ENCODE results near the gene DSN1.
A peak's percentile ranks its signal among the peaks of the same experiment; 100 is the strongest.
"Not testable (repeated sequence)": the region's sequence is repeated elsewhere in the genome, so short reads cannot be mapped to it uniquely, and the experiment has no call there.

DSN1 gene, protein sequence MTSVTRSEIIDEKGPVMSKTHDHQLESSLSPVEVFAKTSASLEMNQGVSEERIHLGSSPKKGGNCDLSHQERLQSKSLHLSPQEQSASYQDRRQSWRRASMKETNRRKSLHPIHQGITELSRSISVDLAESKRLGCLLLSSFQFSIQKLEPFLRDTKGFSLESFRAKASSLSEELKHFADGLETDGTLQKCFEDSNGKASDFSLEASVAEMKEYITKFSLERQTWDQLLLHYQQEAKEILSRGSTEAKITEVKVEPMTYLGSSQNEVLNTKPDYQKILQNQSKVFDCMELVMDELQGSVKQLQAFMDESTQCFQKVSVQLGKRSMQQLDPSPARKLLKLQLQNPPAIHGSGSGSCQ

DNA sequence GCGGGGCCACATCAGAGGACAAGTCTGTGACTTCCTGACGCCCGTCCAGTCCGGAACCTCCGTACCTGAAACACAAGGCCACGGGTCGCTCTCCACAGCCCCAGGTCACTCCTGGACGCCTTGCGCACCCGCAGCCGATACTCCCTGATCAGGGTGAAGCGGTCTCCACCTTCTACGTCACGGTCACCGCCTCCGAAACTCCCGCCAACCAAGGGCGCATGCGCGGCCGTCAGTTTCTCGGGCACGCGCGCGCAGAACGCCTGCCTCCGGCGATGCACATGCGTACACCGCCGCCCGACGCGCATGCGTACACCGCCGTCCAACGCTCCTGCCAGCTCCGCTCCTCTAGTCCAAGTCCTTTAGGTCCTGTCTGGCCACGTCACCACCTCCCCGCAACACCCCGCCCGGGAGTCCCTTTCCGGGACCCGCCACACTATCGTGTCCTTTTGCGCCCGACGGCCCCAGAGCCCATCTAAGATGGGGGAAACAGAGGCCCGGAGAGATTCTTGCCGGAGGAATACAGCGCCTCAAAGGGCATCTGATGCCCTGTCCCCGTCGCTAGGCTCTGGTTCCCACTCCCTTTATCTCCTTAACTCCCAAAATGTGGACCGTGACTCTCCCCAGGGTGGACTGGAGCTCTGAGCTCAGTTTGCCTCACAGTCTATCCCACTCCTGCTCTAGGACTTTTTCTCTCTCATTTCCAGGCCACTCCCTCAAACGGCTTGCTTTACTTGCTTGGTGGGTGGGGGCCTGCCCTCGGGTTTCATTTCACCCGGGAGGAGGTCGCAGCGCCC lies at the start of gene DSN1:
Gene DSN1, minus strand, starts transcription at position 167 of the 794 bp plus-strand sequence. CDS start 2,305 bp downstream, outside the sequence.
- DNase-seq (ENCODE audit: low spot score): peak; percentile 99

DNA sequence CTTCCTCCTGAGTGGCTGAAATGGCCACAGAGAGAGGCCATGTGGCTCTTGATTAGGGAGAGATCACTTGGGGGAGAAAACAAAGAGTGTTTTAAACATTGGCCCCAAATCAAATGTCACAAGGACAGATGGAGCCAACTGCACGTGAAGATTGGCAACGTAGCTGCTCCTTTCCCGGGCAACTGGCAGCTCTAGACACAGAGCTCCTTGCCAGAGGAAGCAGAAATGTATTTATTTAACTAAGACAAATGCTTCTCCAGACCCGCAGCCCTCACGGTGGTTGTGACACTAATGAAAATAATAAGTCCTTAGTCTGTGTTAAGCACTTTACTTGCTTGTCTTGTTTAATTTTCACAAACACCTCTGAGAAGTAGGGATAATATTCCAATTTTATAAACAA lies 49.6 kb upstream of the DSN1 start:
- no peak for DNase-seq (ENCODE audit: low spot score)

DNA sequence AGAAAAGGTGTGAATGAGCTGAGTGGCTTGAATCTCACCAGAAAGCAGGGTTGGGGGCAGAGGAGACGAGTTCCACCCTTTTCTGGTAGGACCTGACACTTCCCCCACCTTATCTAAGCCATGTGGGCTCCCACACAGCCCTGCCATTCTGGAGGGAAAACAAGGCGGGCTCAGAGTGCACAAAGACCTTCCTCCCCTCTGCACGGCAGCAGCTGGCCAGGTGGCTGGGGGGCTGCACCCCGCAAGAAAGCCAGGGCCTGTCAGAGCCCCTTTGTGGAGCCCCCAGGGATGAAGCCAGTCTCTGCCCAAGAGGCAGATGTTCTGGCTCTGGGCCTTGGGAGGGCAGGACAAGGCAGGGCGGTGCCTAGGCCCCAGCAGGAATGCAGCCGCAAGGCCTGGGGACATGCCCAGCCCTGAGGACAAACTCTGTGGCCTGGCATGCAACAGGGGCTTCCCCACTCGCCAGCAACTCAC lies 48.4 kb upstream of the DSN1 start:
- no peak for DNase-seq (ENCODE audit: low spot score)

DNA sequence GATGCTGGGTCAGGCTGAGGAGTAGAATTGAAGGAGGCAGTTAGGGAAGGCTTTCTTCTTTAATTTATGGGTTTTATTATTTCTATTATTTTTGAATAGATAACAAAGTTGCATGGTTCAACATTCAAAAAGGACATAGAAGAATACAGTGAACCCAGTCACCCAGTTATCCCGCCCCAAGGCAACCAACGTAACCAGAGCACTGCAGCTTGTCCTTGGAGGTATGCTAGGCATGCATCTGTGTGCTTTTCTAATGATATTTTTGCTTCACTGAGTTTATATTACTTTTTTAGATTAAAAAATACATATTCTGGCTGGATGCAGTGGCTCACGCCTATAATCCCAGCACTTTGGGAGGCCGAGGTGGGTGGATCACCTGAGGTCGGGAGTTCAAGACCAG lies 47.4 kb upstream of the DSN1 start:
- DNase-seq (ENCODE audit: low spot score): peak; percentile 46

DNA sequence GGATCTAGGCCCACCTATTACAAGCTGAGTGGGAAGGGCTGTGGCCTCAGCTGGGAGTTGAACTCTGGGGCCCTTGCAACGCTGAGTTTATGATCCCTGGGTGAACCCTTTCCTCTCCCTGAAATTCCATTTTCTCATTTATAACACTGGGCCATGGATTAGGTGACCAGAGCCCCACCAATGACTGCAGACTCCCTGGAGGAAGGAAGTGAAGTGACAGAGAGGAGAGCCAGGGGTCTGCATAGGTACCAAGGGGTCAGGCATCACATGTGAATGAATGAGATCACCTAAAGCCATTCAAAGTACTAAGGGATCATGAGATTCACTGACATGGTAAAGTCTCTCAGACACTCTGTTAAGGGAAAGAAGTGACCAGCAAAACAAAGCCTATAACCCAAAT lies 46.5 kb upstream of the DSN1 start:
- no peak for DNase-seq (ENCODE audit: low spot score)

DNA sequence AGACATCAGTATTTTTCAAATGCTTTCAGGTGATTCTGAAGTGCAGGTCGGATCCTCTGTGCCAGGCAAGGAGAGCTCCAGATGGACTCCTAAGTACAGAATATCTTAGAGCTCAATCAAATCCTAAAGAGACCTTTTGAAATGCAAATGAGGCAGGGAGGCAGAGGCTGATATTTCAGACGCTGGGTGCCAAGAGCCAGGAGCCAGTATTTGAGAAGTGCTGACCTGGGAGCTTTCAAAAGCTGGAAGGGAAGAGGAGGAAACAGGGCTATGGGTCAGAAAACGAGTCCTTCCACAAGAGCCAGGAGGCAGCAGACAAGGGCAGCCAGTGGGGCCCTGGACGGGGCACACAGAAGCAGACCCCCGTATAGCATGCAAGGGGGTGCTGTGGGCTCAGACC lies 46.1 kb upstream of the DSN1 start:
- DNase-seq (ENCODE audit: low spot score): no peak

DNA sequence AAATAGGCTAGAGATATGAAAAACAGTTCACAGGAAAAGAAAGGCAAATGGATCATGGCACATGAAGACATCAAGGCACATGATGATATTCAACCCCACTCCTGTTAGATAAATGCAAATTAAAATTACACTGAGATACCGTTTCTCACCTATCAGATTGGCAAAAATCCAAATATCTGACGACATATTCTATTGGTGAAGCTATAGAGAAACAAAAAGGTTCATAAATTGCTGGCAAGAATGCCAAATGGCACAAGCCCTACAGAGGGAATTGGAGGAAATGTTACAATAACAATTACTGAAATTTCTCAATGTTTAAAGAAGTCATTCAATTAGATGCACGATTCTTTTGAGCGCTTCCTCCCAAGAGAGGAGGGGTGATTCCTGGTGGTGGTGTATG lies 45.3 kb upstream of the DSN1 start:
- DNase-seq (ENCODE audit: low spot score): no peak

DNA sequence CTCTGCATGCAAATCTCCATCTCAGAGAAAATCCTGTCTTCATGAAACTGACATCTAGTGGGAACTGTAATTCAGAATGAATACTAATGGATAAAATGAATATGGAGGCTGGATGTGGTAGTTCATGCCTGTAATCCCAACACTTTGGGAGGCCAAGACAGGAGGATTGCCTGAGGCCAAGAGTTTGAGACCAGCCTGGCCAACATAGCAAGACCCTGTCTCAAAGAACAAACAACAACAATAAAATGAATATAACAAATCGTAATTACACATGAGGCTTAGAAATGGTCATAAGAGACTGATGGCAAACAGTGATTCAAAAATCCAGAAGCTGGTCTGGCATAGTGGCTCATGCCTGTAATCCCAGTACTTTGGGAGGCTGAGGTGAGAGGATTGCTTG lies 44.6 kb upstream of the DSN1 start:
- DNase-seq (ENCODE audit: low spot score): no peak

DNA sequence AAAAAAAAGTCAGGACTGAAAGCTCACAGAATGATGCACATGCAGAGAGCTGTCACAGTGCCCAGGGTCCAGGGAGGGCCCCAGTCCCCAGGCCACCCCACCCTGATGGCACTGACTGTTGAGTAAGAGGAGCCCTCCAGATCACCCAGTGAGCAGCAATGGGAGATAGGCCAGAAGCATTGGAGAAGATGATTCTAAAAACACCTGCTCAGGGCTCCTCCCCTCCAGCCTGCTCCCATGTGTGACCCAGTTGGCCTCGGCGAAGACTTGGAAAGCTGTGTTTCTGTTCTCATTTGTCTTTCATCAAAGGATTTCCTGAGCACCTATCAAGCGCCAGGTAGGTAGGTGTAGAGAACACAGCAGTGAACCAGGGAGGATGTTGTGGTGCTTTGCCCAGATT lies 43.9 kb upstream of the DSN1 start:
- no peak for DNase-seq (ENCODE audit: low spot score)

DNA sequence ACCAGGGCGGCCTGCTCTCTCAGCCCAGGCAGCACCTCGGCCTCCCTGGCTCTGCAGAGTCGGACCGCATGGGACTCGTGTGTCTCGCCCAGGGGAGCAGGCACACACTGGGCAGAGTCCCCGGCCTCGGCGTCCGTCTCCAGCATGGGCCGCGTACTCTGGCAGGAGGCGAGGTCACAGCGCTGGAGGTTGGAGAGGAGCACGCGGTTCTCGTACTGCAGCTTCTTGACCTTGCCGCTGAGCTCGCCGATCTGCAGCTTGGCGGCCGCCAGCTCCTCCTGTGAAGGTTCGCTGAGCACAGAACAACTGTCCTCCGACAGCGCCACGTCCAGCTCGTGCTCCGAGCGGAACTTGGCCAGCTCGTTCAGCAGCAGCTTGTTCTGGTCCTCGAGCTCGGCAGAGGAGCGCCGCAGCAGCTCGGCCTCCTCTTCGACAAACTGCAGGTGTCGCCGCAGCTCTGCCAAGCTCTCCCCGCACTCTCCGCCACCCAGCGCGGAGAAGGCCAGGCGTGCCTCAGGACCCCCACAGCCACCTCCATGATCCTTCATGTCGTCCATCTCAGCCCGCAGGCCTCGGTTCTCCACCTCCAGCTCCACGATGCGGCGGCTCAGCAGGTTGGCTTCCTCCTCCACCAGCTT lies 42.0 kb upstream of the DSN1 start:
- no peak for DNase-seq (ENCODE audit: low spot score)

DNA sequence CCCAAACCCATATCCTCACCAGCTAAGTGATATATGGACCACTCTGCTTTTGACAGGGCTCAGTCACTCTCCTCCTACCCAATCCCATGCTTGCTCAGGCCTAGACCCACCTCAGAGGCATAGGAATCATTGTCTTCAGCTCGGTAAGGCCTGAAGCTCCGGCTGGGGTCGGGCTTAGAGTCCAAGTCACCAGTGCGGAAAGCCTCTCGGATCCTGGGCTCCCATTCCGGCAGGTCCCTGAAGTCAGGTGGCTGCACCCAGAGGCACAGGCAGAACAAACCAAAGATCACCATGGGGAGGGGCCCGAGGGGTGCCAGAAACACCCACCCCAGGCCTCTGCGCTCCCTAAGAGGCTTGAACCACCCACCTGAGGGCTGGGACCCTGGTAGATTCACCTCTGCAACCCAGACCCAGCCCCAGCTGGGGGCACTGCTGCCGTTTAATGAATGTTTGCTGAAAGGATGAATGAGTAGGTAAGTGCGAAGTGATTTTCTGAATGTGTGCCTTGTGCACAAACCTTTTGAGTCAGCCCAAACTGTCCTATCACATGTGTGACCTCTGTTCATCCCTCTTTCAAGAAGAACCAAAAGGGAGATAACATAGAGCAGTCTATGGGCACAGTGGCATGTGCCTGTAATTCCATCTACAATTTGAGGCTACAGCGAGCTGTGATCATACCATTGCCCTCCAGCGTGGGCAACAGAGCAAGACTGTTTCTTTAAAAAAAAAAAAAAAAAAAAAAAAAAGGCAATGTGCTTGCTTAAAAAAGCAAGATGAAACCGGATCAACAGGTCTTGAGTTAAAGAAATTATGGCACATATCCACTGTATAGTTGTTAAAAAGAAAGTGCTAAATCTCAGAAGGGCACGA lies 39.3 kb upstream of the DSN1 start:
- DNase-seq (ENCODE audit: low spot score): no peak

DNA sequence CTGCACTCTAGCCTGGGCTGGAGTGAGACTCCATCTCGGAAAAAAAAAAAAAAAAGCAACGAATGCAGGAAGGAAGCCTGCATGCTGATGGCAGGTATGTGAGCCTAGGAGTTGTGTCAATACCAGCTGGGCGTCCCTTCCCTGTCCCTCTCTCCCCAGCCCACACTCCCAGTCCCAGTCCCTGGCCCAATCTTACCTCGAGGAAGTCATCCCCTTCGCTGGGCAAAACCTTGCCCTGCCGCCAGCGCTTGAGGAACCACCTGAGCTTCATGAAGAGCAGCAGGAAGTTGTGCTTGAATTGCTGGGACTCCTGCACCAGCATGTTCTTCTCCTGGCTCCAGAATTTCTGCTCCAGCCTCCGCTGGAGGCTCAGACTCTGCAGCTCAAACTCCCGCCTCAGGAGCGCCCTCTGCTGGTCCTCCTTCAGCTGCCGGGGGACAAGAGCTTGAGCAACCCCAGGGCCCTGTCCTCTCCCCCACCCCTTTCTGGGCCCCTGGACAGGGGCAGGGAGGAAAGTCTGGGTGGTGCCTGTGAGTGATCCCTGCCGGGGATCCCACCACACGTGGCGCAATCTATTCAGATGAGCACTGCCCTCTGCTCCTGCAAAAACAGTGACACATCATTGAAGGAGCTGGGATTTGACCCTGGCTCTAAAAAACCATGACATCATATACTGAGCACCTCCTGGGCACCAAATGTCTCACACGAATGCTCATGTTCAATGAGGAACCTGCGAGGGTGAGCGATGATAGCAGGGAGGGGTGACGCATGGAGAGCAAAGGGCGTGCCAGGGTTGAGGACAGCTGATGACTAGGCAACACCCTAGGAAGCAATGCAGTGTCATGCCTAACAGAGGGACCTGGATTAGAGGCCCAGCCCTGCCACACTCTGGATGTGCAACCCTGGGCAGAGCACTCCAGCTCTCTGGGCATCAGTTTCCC lies 35.0 kb upstream of the DSN1 start:
- DNase-seq (ENCODE audit: low spot score): peak; percentile 94

DNA sequence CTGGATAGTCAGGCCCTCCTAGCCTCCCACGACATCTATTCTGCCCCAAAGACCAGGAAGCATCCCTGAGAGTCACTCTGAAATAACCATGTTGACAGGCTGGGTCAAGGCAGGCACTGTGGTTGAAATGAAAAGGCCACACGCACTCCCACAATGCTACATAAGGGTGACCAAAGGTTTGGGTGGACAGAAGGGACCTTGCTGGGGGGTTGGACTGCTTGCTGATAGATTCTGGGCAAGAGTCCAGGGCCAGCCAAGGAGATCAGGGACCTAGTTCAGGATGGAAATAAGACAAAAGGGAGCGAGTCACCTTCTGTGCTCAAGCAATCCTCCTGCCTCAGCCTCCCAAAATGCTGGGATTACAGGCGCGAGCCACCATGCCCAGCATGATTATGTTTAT lies 32.5 kb upstream of the DSN1 start:
- no peak for DNase-seq (ENCODE audit: low spot score)

DNA sequence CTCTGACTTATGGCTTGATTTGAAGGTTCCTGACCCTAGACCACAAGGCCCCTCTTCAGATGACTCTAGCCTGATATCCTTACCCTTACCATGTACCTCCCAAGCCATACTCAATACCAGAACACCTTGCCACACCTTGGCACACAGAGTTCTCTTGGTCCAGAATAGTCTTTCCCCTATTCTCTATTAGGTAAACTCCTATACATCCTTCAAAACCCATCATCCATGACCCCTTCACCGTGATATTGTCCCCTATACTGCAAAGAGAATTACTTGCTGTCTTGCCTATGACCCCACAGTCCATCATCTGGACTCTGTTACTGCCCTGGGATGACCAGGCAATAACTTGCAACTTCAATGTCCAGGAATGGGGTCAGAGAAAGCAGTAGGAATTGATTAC lies 31.8 kb upstream of the DSN1 start:
- DNase-seq (ENCODE audit: low spot score): no peak

DNA sequence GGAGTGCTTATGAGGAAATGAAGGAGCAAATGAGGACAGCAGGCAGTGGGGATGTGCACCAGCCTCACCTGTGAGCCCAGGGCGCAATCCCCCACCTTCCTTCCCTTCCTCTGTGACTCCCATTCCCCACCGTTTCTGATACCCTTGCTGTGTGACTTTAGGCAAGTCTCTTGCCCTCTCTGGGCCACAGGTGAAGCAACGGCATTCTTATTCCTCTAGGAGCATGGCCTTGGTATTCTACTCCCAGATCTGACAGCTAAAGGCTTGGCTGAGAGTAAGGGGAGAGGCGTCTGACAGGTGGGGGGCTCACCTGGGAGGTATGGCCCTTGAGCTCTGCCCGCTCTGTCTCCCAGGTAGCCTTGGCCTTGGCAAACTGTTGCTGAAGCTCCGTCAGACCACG lies 30.9 kb upstream of the DSN1 start:
- DNase-seq (ENCODE audit: low spot score): no peak

DNA sequence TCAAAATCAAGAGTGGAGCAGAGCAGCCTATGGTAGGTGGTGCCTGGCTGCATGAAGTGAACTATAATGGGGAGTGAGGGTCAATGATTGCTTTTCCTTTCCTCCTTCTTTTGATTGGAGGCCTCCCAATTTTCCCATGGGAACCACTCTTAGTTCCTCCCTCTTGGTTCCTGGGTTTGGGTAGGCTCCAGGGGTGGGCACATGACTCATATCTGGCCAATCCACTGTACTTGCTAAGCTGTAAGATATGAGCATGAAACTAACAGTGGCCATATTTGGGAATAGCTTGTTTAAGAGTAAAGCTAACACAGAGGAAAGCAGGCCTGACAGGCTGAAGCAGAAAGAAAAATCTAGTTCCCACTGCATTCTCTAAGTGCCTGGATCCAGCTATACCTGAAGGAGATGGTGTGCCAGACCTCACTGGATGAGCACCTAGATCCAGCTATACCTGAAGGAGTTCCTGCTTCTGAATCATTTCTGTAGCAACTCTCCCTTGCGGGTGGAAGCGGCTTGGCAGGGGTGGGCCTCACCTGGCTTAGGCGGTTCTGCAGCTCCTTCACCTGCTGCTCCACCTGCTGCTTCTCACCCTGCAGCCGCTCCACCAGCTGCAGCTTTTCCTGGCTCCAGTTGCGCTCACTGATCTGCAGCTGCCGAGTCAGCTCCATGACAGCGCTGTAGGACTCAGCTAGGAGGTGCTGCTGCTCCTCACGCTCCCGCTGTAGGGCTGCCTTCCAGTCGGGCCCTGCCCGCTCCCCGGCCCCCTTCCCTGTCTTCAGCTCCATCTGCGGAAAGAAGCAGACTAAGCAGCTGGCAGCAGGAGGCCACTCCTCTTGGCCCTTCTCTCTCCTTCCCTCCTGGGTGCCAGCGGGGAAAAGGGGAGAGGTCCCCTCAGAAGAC lies 29.0 kb upstream of the DSN1 start:
- peak; percentile 77 for DNase-seq (ENCODE audit: low spot score)

DNA sequence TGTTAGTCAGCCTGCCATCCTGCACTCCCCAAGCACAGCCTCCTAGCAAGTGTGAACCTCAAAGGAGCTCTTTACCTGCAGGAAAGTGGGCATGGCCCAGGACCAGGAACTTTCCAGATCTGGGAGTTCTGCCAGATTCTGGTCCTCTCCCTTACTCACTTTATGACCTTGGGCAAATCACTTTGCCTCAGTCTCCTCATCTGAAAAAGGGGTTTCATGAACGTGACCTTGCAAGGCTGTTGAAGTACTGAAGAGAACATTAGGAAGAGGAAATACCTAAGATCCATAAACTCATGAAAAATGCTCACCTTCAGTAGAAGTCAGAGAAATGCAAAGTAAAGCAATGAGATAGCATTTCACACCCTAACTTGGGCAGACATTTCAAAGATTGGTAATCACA lies 26.8 kb upstream of the DSN1 start:
- no peak for DNase-seq (ENCODE audit: low spot score)

DNA sequence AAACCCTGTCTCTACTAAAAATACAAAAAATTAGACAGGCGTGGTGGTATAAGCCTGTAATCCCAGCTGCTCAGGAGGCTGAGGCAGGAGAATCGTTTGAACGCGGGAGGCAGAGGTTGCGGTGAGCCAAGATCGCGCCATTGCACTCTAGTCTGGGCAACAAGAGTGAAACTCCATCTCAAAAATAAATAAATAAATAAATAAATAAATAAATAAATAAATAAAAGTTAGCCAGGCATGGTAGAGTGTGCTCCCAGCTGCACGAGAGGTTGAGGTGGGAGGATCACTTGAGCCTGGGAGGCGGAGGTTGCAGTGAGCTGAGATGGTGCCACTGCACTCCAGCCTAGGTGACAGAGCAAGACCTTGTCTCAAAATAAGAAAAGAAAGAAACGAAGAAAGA lies 25.8 kb upstream of the DSN1 start:
- DNase-seq (ENCODE audit: low spot score): not testable (repeated sequence)

DNA sequence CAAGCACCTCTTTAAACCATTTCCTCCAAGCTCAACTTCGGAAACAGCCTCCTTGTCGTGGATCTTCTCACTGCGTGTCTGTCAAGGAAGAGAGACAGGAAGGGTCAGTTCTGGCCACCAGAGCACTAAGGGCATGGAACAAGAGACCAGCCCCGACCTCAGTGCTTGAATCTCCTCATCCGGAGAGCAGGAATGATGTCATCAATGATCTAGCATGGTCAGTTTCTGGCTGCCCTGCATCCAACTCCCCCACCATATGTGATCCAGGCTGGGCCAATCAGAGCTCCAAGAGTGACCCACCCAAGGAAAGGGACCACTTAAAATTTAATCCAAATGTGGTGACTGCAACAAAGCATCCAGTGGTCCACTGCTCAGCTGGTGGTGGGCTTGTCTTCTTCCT lies 23.3 kb upstream of the DSN1 start:
- DNase-seq (ENCODE audit: low spot score): no peak

DNA sequence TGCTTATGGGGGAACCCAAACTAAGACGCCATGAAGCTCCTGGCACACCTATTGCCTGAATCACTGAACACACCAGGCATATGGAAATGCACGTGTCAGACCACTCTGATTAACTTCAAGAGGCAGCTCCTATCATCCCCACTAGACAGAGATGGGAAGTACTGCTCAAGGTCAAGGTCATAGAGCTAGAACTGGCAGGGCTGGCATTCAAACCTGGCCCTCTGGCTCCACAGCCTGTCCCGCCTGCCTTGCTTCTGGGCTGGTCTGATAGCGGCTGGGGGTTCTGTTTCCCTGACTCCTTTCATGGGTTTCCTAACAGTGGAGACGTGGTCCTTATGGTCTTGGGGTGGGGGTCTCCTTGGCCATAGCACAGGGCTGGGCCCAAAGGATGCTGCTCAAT lies 22.6 kb upstream of the DSN1 start:
- no peak for DNase-seq (ENCODE audit: low spot score)
